ENCODE data around the gene GALNT16. TPM values are rescaled to one million over a fixed set of nuclear protein-coding genes. Genes with fewer than 3 reads are reported as not detected.

Gene GALNT16
- total and polyA plus RNA-seq, 2 of the 8 experiments (the other 6 are each of a cell fraction or from before 2014, with no cell fraction given) = 5.4 to 6.3 TPM

DNA sequence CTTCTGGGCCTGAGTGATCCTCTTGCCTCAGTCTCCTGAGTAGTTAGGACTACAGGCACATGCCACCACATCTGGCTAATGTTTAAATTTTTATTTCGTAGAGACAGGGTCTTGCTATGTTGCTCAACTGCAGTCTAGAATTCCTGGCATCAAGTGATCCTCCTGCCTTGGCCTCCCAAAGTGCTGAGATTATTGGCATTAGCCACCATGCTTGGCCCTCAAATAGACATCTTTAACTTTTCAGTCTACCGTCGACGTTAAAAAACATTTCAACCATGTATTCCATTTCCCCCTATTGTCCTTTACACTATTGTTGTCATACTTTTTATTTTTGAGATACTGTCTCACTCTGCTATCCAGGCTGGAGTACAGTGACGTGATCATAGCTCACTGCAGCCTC, 115.8 kb downstream of the GALNT16 start:
- TF ChIP-seq, protein P1, sequence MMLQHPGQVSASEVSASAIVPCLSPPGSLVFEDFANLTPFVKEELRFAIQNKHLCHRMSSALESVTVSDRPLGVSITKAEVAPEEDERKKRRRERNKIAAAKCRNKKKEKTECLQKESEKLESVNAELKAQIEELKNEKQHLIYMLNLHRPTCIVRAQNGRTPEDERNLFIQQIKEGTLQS (IDR thresholded peaks at IDR 0.05; ENCODE audit: insufficient read depth, low read depth, low read length) = no peak
- TF ChIP-seq POLR2AphosphoS5 (IDR thresholded peaks at IDR 0.05; ENCODE audit: low read depth, low read length) (peak; percentile 27; the same call in 1 of the 2 replicates), SIX5 (IDR thresholded peaks at IDR 0.05; ENCODE audit: low read depth, low read length) (no peak)
- Histone ChIP-seq H3K4me2 (ENCODE audit: insufficient read depth in 1 of 2, low read depth in 2 of 2, low read length in 2 of 2) (no peak overlapping the region), H2BK15ac (ENCODE audit: low read length) (no peak overlapping the region), H3K9me3 (ENCODE audit: insufficient read depth in 2 of 2, low read depth in 1 of 2, low read length in 1 of 2) (no peaks in the 10 kb centered on the region), H3K23me2 (ENCODE audit: low read depth, low read length) (no peaks in the 10 kb centered on the region), H3K18ac (ENCODE audit: extremely low read depth, low read length) (no peak overlapping the region), H4K5ac (ENCODE audit: insufficient read length, low read depth, low read length) (no peak overlapping the region), H3K79me1 (ENCODE audit: low read depth, low read length) (no peaks in the 10 kb centered on the region; the same call in 1 of the 2 replicates), H3K14ac (ENCODE audit: insufficient read length) (no peak overlapping the region), H2AK5ac (ENCODE audit: low read depth, low read length) (no peak overlapping the region), H3K27ac (ENCODE audit: low read depth, low read length) (no peak overlapping the region), H3K56ac (replicated peaks; ENCODE audit: insufficient read length, low read depth, low read length) (no peak overlapping the region), H2BK5ac (ENCODE audit: low read depth, low read length) (no peak overlapping the region), H2BK120ac (replicated peaks; ENCODE audit: low read depth, low read length) (no peak overlapping the region), H4K91ac (replicated peaks; ENCODE audit: insufficient read length, low read length) (no peak overlapping the region), H2BK20ac (ENCODE audit: low read length) (no peak overlapping the region), H2AFZ (ENCODE audit: low read length) (no peak overlapping the region), H3K9ac (replicated peaks in 1 of 4; ENCODE audit: extremely low read depth in 1 of 4, low read depth in 3 of 4, low read length in 3 of 4) (no peak overlapping the region), H4K8ac (ENCODE audit: extremely low read depth, insufficient read depth, low read length) (no peak overlapping the region), H3K36me3 (ENCODE audit: control insufficient read depth in 2 of 4, insufficient read depth in 4 of 4, low read length in 3 of 4) (peaks cover 3 to 40% (median 27%) of the 10 kb centered on the region in 4 experiments; a peak in 7 of 8 replicates), H2BK12ac (ENCODE audit: low read depth, low read length) (no peak overlapping the region), H3K27me3 (replicated peaks in 1 of 4; ENCODE audit: control insufficient read depth in 3 of 4, extremely low read depth in 1 of 4, insufficient read depth in 3 of 4, low read length in 3 of 4) (no peaks in the 10 kb centered on the region), H3K4me3 (ENCODE audit: extremely low read depth in 1 of 4, insufficient read depth in 2 of 4, low read depth in 3 of 4, low read length in 4 of 4) (no peak overlapping the region), H3K4me1 (replicated peaks in 1 of 4; ENCODE audit: control insufficient read depth in 3 of 4, insufficient read depth in 4 of 4, low read length in 3 of 4) (no peaks in the 10 kb centered on the region), H4K20me1 (replicated peaks in 1 of 2; ENCODE audit: control insufficient read depth in 1 of 2, insufficient read depth in 2 of 2, low read length in 2 of 2) (peaks cover 0 to 3% of the 10 kb centered on the region in 2 experiments), H3K23ac (ENCODE audit: insufficient read length) (no peak overlapping the region), H3K4ac (replicated peaks; ENCODE audit: insufficient read length, low read depth, low read length) (no peak overlapping the region), H3K79me2 (ENCODE audit: control insufficient read depth in 1 of 2, insufficient read depth in 2 of 2, low read length in 2 of 2) (no peaks in the 10 kb centered on the region)
- WGBS, 2 experiments (ENCODE audit: extremely low coverage in 1 of 2, insufficient coverage in 1 of 2, insufficient read length in 1 of 2, insufficient replicate concordance in 2 of 2, low coverage in 1 of 2, low lambda C conversion rate in 2 of 2, missing lambda C conversion rate in 1 of 2) = 94% methylated on average over 5 of the region's 5 CpGs; no CpG with 5 or more reads in 1 of the 2 experiments
- no peak for DNase-seq (ENCODE audit: low read depth in 1 of 2, low spot score in 2 of 2)
- ChIA-PET POLR2A (ENCODE audit: partially characterized antibody) (interaction anchor here (0.6 to 2.0 kb wide), 4 partner anchors 9 to 22 kb away, joined by 3 to 8 read pairs (median 6); partner anchors contain the start of genes ERH and SLC39A9), CTCF (ENCODE audit: partially characterized antibody) (interaction anchor here (0.9 to 1.5 kb wide), 4 partner anchors 65 to 246 kb away, joined by 3 read pairs; no protein-coding TSS in a partner anchor)
- no peak for FAIRE-seq

Data from H1 (cell line).